Endodermal cell (in vitro differentiated cells): ENCODE data around the gene SF3A2. TPM values are rescaled to one million over a fixed set of nuclear protein-coding genes. Genes with fewer than 3 reads are reported as not detected.

Experiments used
- DNase-seq: peaks from one replicate; pipeline ENCODE4 v3.0.0-alpha.2; 2017
- H3K27ac ChIP-seq: 2 replicates; pipeline ENCODE4 v1.5.1; 2013; ENCODE audit warnings: mild to moderate bottlenecking, low read depth, low read length, moderate library complexity
- H3K27me3 ChIP-seq: 2 replicates; pipeline ENCODE4 v1.6.1; 2013; ENCODE audit warnings: mild to moderate bottlenecking, low read length, moderate library complexity; ENCODE audit not compliant: insufficient read depth, control insufficient read depth, poor library complexity, severe bottlenecking
- H3K36me3 ChIP-seq: 2 replicates; pipeline ENCODE4 v1.7.0; 2013; ENCODE audit warnings: mild to moderate bottlenecking, low read length, moderate library complexity; ENCODE audit not compliant: control insufficient read depth, insufficient read depth
- H3K4me1 ChIP-seq: one replicate; pipeline ENCODE4 v1.7.0; 2013; ENCODE audit warnings: low read length; ENCODE audit not compliant: control insufficient read depth, insufficient read depth
- H3K4me3 ChIP-seq: 2 replicates; pipeline ENCODE4 v1.5.1; 2013; ENCODE audit warnings: mild to moderate bottlenecking, low read length, moderate library complexity
- H3K9ac ChIP-seq: 2 replicates; pipeline ENCODE4 v1.6.1; 2013; ENCODE audit warnings: mild to moderate bottlenecking, low read length, moderate library complexity; ENCODE audit not compliant: poor library complexity, severe bottlenecking; ENCODE audit errors: extremely low read depth
- H3K9me3 ChIP-seq: 2 replicates; pipeline ENCODE4 v1.6.1; 2013; ENCODE audit warnings: mild to moderate bottlenecking, low read length, moderate library complexity; ENCODE audit not compliant: control insufficient read depth
- H3K27ac Mint-ChIP-seq: 2 replicates; pipeline ENCODE4 v1.8.0; 2020; ENCODE audit warnings: mixed read lengths
- H3K27me3 Mint-ChIP-seq: 2 replicates; pipeline ENCODE4 v1.8.0; 2021; ENCODE audit warnings: mild to moderate bottlenecking, mixed read lengths; ENCODE audit not compliant: insufficient read depth
- H3K36me3 Mint-ChIP-seq: 2 replicates; pipeline ENCODE4 v1.8.0; 2020; ENCODE audit warnings: low read depth, mixed read lengths
- H3K4me1 Mint-ChIP-seq: 2 replicates; pipeline ENCODE4 v1.8.0; 2020; ENCODE audit warnings: mixed read lengths
- H3K4me3 Mint-ChIP-seq: 2 replicates; pipeline ENCODE4 v1.8.0; 2020; ENCODE audit warnings: mild to moderate bottlenecking, moderate library complexity, mixed read lengths
- H3K9me3 Mint-ChIP-seq: 2 replicates; pipeline ENCODE4 v1.8.0; 2020; ENCODE audit warnings: mild to moderate bottlenecking, mixed read lengths
- WGBS, 2 experiments: methylation state at CpG; one replicate each; pipeline versions ENCODE4 v1.1.5 to v1.1.7; 2013; ENCODE audit warnings: missing lambda C conversion rate in 2 of 2, mixed read lengths in 1 of 2; ENCODE audit not compliant: insufficient coverage in 1 of 2, insufficient read length in 1 of 2; 5-methylcytosine and 5-hydroxymethylcytosine counted together
- total RNA-seq, 2 donors: library from RNA; stranded (reverse); fragmentation: NEBNext Ultra II Directional in 1 of 2; extraction: Animal tissue kit (Norgen Biotek cat#: 25700) in 1 of 2; gene quantifications; 2 replicates in 1 of 2; 3 replicates in 1 of 2; pipeline ENCODE4 v1.2.1, GENCODE V29; 2021
- TF ChIP-seq, protein P1 (sequence below): fragments of 200-600 bp; sonication (generic); conservative IDR thresholded peaks from 2 replicates; pipeline ENCODE4 v1.5.0; 2021; ENCODE audit warnings: antibody characterized with exemption, mild to moderate bottlenecking

The SF3A2 gene
- total RNA-seq, 2 donors from 2014 or later = 126 to 132 TPM

DNA sequence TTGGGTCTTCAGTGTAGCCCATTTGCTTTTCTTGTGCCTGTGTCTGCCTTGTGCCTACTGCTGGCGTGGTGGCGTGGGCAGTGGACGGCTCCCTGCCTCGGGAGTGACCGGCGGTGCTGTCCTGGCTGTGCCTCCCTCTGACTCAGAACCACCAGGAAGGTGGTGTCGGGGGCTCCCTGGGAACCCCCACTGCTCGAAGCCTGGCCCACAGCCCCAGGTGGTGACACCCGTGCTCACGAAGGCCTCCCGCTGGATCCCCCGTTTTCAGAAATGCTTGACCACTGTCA, 7.4 kb downstream of the SF3A2 start:
- peaks cover 16% of the 10 kb centered on the region for H3K4me1 Mint-ChIP-seq
- no peak overlapping the region for H3K9ac ChIP-seq
- H3K4me1 ChIP-seq = peaks cover 4% of the 10 kb centered on the region
- no peaks in the 10 kb centered on the region for H3K9me3 ChIP-seq
- no peak overlapping the region for H3K27ac ChIP-seq
- H3K4me3 Mint-ChIP-seq = no peak overlapping the region
- H3K27me3 ChIP-seq = no peaks in the 10 kb centered on the region
- WGBS, 2 experiments = 90 to 93% methylated on average over 12 of the region's 12 CpGs
- H3K27me3 Mint-ChIP-seq = no peaks in the 10 kb centered on the region
- no peak for DNase-seq
- no peak overlapping the region for H3K27ac Mint-ChIP-seq
- H3K36me3 ChIP-seq = peaks cover 62% of the 10 kb centered on the region
- H3K36me3 Mint-ChIP-seq = peaks cover 29% of the 10 kb centered on the region
- no peak overlapping the region for H3K4me3 ChIP-seq
- TF ChIP-seq, protein P1, sequence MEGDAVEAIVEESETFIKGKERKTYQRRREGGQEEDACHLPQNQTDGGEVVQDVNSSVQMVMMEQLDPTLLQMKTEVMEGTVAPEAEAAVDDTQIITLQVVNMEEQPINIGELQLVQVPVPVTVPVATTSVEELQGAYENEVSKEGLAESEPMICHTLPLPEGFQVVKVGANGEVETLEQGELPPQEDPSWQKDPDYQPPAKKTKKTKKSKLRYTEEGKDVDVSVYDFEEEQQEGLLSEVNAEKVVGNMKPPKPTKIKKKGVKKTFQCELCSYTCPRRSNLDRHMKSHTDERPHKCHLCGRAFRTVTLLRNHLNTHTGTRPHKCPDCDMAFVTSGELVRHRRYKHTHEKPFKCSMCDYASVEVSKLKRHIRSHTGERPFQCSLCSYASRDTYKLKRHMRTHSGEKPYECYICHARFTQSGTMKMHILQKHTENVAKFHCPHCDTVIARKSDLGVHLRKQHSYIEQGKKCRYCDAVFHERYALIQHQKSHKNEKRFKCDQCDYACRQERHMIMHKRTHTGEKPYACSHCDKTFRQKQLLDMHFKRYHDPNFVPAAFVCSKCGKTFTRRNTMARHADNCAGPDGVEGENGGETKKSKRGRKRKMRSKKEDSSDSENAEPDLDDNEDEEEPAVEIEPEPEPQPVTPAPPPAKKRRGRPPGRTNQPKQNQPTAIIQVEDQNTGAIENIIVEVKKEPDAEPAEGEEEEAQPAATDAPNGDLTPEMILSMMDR = no peak
- H3K9me3 Mint-ChIP-seq = no peaks in the 10 kb centered on the region

DNA sequence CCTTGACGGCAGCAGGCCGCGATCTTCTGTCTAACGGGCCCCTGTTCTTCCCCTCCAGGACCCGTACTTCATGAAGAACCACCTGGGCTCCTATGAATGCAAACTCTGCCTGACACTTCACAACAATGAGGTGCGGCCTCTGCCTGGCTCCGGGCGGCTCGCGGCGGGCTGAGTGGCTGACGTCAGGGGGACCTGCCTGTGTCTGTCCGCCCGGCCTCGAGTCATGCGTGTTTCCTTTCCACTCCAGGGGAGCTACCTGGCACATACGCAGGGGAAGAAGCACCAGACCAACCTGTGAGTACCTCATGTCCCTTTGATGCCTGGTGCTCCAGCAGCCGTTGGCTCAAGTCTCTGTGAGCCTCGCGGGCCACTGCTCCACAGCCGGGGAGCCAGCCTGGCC, 7.9 kb downstream of the SF3A2 start:
- Histone ChIP-seq H3K27me3 (no peaks in the 10 kb centered on the region), H3K27ac (no peak overlapping the region), H3K36me3 (peaks cover 62% of the 10 kb centered on the region), H3K4me1 (peaks cover 4% of the 10 kb centered on the region), H3K4me3 (no peak overlapping the region), H3K9ac (no peak overlapping the region), H3K9me3 (no peaks in the 10 kb centered on the region)
- Mint-ChIP-seq H3K36me3 (peaks cover 29% of the 10 kb centered on the region), H3K4me1 (peaks cover 14% of the 10 kb centered on the region), H3K4me3 (no peak overlapping the region), H3K9me3 (no peaks in the 10 kb centered on the region), H3K27ac (no peak overlapping the region), H3K27me3 (no peaks in the 10 kb centered on the region)
- no peak for DNase-seq
- TF ChIP-seq, protein P1 = no peak
- WGBS, 2 experiments = 98 to 100% methylated on average over 9 to 21 of the region's 21 CpGs

DNA sequence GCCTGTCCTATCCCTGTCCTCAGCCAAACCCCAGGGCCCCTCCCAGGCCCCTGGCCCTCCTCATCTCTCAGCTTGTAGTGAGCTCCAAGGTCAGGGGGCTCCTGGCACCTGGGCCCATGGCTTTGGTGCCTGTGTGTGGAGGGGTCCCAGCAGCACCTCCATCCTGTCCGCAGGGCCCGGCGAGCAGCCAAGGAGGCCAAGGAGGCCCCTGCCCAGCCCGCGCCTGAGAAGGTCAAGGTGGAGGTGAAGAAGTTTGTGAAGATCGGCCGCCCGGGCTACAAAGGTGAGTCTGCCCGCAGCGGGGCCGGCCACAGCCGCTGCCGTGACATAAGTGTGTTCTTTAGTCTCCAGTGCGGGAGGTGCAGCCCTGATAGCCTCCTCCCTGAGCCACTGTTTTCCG, 8.6 kb downstream of the SF3A2 start:
- Mint-ChIP-seq H3K9me3 (no peaks in the 10 kb centered on the region), H3K27ac (no peak overlapping the region), H3K4me1 (peaks cover 9% of the 10 kb centered on the region), H3K36me3 (peaks cover 29% of the 10 kb centered on the region), H3K4me3 (no peak overlapping the region), H3K27me3 (no peaks in the 10 kb centered on the region)
- H3K27ac ChIP-seq = no peak overlapping the region
- H3K9ac ChIP-seq = no peak overlapping the region
- 97% methylated on average over 9 to 15 of the region's 15 CpGs for WGBS, 2 experiments
- H3K9me3 ChIP-seq = no peaks in the 10 kb centered on the region
- peaks cover 62% of the 10 kb centered on the region for H3K36me3 ChIP-seq
- H3K27me3 ChIP-seq = no peaks in the 10 kb centered on the region
- peaks cover 4% of the 10 kb centered on the region for H3K4me1 ChIP-seq
- no peak for DNase-seq
- H3K4me3 ChIP-seq = no peak overlapping the region
- TF ChIP-seq, protein P1 = no peak
